GM19035 (cell line): ENCODE measurements around the gene C11orf21.

ENCODE experiments used
- ATAC-seq: cut with Tn5 transposase; IDR thresholded peaks from one replicate; pipeline ENCODE4 v1.9.1; 2021; ENCODE audit not compliant: unreplicated experiment

The C11orf21 gene

GRCh38 chr11:2309251-2310072 lies 7.7 kb upstream of the C11orf21 start:
- no peak for ATAC-seq

DNA sequence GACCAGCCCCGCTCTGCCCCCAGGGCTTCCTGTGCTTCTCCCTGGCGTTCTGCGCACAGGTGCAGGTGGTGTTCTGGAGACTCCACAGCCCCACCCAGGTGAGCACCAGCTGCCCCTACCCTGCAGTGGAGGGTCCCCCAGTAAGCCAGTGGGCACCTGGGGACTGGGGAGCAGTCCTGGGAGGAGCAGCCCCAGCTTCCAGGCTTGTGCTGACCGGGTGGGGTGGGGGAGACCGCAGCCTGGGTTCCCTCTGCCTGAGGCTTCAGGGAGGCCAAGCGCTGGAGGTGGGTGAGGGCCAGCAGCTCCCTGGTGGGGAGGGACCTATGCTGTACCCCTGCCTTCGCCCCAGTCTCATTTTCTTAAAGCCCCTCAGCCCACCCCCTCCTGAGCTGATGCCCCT lies 7.0 kb upstream of the C11orf21 start:
- ATAC-seq, result no peak

GRCh38 chr11:2307501-2308331 lies 6.0 kb upstream of the C11orf21 start:
- ATAC-seq, result no peak

DNA sequence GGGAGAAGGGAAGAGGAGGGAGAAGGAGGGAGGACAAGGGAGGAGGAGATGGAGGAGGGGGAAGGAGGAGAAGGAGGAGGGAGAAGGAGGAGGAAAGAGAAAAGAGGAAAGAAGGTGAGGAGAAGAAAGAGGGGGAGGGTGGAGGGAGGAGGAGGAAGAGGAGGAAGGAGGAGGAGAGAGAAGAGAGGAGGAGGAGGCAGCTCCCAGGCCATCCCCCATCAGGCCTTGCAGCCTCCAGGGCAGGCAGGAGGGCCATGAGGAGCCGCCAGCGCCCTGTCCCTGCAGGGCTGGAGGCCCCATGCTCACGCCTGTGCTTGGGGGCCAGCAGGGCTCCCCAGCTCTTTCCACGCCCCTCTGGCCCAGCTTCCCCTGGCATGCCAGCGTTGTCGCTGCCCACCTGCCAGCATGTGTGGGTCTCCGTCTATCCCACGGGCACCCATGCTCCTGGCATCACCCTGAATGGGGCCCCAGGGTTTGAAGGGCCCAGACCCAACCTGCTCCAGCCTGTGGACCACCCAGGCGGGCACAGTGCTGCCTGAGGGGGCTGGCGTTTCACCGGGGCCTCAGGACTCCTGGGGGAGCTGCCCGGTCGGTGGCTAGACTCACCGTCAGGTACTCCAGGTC lies 5.3 kb upstream of the C11orf21 start:
- ATAC-seq, result no peak

DNA sequence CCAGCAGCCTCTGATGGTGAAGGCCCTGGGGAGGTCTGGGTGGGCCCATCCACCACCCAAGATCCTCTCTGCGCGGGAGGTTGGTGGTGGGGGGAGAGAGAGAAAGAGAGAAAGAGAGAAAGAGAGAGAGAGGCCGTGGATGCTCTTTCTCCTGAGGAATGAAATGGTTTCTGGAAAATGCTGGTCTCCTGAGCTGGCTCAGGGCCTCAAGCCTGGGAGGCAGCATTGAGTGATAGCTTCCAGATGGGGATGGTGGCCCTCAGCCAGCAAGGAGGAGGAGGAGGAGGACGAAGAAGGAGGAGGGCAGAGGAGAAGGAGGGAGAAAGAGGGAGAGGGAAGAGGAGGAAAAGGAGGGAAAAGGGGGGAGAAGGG lies 4.7 kb upstream of the C11orf21 start:
- no peak for ATAC-seq

GRCh38 chr11:2305788-2306451 lies 4.2 kb upstream of the C11orf21 start:
- no peak for ATAC-seq

- ATAC-seq, result no peak
These were observed 3.5 kb upstream of the C11orf21 start for GRCh38 chr11:2305140-2305778.

DNA sequence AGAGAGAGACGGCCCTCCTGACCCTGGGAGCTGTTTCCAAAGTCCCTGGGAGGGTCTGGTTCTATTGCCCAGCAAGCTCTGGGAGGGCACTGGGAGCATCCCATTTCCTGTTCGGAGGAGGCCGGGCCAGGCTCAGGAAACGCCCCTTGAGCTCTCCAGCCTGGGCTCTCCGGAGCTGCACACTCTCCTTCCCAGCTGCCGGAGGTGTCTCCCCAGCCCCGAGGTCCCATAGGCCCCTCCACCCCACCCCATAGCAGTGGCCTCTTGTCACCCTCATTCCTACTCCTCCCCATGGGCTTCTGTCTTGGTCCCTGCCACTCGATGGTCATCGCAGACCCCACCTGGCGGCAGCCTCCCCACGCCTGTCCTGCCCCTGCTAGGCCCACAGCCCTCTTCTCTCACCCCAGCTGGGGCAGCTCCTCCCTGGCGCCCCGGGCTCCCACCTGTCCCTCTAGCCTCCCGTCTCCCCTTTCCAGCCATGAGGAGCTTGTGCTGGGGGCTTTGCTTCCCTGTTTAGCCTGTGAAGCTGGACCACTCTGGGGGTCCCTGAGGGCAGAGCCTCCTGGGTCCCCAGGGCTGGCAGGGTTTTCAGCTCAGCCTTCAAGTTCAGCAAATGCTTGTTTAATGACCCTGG lies 2.9 kb upstream of the C11orf21 start:
- ATAC-seq, result no peak

DNA sequence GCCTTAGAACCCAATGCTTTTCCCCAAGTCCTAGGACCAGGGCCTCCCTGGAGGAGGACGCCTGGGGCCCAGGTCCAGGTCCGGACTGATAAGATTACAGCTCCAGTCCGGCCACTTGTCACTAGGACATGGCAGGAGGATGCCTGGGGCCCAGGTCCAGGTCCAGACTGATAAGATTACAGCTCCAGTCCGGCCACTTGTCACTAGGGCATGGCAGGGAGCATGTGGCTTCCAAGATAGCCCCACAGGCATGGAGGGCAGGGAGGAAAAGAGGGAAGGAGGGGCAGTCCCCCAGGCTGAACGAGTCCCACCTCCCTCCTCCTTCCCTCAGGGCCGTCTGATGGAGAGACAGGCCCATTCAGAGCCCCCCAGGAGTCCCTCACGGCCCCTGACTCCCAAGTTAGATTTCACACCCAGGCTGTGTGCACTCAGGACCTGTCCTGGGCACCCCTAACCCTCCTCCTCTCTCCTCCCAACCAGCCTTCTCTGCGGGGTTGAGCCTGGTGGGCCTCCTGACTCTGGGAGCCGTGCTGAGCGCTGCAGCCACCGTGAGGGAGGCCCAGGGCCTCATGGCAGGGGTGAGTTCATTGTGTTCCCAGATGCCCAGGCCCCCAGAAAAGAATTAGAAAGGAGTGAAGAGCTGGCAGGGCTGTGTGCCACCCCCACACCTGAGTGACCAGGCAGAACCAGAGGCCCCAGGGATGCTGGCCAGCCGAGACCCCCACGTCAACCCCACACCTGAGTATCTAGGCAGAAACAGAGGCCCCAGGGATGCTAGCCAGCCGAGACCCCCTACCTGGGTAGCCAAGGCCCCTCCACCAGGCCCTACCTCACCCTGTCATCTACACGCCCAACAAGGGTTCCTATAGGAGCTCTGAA lies 2.1 kb upstream of the C11orf21 start:
- ATAC-seq, result no peak

DNA sequence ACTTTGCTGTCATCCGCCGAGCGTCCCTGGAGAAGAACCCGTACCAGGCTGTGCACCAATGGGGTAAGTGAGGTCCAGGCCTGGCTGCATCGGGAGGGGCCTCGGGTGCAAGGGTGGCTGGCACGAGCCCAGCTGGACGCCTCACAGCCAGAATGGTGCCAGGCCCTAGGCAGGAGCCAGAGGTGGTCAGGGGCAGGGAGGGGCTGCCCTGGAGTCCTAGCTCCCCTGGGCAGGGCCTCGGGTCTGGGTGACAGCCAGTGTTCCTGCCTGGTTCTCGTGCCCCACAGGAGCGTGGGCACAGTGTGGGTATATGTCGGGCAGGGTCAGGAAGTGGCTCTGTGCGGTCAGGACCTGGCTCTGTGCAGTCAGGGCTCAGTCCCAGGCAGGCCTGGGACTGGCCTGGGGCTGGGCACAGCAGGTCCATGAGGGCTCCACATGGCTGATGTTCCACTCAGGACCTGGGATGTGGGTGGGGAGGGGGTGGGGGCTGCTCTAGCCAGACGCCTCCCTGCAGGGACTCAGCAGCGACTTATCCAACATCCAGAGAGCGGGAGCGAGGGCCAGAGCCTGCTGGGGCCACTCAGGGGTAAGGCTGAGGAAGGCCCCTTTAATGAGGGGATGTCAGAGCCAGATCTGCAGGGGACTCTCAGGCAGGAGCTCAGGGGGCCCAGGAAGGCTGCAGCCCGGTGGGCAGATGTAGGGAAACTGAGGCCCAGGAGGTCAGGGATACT lies 1.3 kb upstream of the C11orf21 start:
- no peak for ATAC-seq

DNA sequence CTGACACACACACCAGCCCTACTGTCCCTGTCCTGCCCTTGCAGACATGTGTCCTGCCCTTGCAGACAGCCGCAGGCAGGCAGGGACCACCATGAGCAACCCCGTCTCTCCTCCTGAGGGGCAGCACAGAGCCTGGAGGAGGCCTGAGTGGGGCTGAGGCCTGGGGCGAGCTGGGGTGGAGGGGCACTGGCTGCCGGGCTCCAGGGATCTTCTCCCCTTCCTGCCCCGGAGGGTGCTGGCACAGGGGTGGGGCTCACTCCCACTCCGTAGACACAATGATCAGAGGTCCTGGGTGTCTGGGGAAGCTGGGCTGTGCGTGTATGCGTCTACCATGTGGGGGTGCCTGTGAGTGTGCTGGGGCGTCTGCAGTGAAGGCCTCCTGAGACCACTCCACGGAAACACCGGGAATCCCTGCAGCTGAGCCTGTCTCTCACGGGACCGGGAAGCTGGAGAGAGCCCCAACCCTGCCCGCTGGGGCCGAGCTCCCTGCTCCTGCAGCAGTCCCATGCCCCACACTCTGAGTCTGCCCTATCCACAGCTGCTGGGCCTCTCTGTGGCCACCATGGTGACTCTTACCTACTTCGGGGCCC lies 683 bp upstream of the C11orf21 start:
- no peak for ATAC-seq

- ATAC-seq, result no peak
These were observed 635 bp downstream of the C11orf21 start for GRCh38 chr11:2300936-2301630.

GRCh38 chr11:2300290-2300935 lies 1.3 kb downstream of the C11orf21 start:
- ATAC-seq, result no peak

DNA sequence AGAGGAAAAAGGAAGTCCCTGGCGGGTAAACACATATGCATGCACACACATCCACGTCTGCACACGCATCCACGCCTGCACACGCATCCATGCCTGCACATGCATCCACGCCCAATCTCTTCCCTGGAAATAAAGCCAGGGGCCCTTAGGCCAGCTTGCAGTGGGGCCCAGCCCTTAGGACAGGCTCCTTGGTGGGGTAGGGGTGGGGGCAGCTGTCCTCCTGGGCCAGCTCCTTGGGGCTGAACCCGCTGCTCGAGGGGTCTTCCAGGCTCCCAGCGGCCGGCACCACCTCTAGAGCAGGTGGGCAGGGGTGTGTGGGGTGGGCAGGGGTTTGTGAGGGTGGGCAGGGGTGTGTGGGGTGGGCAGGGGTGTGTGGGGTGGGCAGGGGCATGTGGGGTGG lies 1.9 kb downstream of the C11orf21 start:
- ATAC-seq, result no peak

- no peak for ATAC-seq
These were observed 2.6 kb downstream of the C11orf21 start for GRCh38 chr11:2298795-2299761.
